ENCODE measurements around the gene CRYAA. TPM values are rescaled to one million over a fixed set of nuclear protein-coding genes. Genes with fewer than 3 reads are reported as not detected.
"Not testable (repeated sequence)": the region's sequence is repeated elsewhere in the genome, so short reads cannot be mapped to it uniquely, and the experiment has no call there.

CRYAA gene
- total RNA-seq, 1 experiment from 2014 or later: not detected

- H3K79me2 ChIP-seq (ENCODE audit: insufficient read depth, low read length); H4K20me1 ChIP-seq (ENCODE audit: insufficient read depth); H3K36me3 ChIP-seq (ENCODE audit: control insufficient read depth in 1 of 2, insufficient read depth in 2 of 2, low read length in 2 of 2); RAD21 ChIA-PET (ENCODE audit: low non-redundant PET in 1 of 2, low total read pairs in 2 of 2, uncharacterized antibody in 2 of 2, unreplicated experiment in 2 of 2); ATAC-seq; H3K27me3 ChIP-seq (ENCODE audit: insufficient read depth, low read length); CTCF ChIA-PET; BruUV-seq (replicated peaks); DNase-seq (ENCODE audit: low read depth, low spot score); H3K9me2 ChIP-seq (ENCODE audit: insufficient read depth); H2AFZ ChIP-seq (ENCODE audit: low read depth, low read length, poor library complexity, severe bottlenecking); H3K4me3 ChIP-seq (replicated peaks in 1 of 2; ENCODE audit: low read depth in 1 of 2, low read length in 2 of 2); H3K4me2 ChIP-seq (ENCODE audit: low read length); H3K9ac ChIP-seq (ENCODE audit: low read length); POLR2A ChIA-PET; H3K4me1 ChIP-seq (ENCODE audit: control insufficient read depth in 1 of 2, insufficient read depth in 2 of 2, low read length in 2 of 2); intact Hi-C loops (cut with micrococcal nuclease); H3K27ac ChIP-seq (ENCODE audit: low read depth, low read length); H3K9me3 ChIP-seq (ENCODE audit: control insufficient read depth in 1 of 2, insufficient read depth in 1 of 2, low read depth in 1 of 2, low read length in 2 of 2): not testable (repeated sequence)
Measured at GRCh38 chr21:43173438-43173837, 4.6 kb downstream of the CRYAA start.

DNA sequence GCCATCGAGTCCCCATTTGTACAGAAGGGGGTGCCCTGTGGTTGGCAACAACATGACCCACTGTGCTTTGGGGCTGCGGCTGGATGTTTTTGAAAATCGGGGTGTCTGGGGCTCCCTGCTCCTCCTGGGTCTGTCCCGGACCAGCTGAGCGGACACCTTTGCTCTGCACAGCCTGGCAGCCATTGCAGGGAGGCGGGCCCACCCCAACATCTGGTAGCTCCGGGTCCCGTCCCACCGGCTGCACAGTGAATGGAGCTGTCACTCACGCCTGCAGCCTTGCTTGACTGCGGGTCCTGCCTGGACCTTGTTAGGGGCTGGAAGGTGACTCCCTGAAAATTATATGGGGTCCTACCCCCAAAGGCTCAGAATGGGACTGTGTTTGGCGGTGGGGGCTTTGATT lies 5.1 kb downstream of the CRYAA start:
- POLR2A ChIA-PET; H3K4me3 ChIP-seq (replicated peaks in 1 of 2; ENCODE audit: low read depth in 1 of 2, low read length in 2 of 2); DNase-seq (ENCODE audit: low read depth, low spot score); H3K9me2 ChIP-seq (ENCODE audit: insufficient read depth); ATAC-seq; RAD21 ChIA-PET (ENCODE audit: low non-redundant PET in 1 of 2, low total read pairs in 2 of 2, uncharacterized antibody in 2 of 2, unreplicated experiment in 2 of 2); H3K4me2 ChIP-seq (ENCODE audit: low read length); CTCF ChIA-PET; H3K27ac ChIP-seq (ENCODE audit: low read depth, low read length); BruUV-seq (replicated peaks); H4K20me1 ChIP-seq (ENCODE audit: insufficient read depth); H2AFZ ChIP-seq (ENCODE audit: low read depth, low read length, poor library complexity, severe bottlenecking); H3K79me2 ChIP-seq (ENCODE audit: insufficient read depth, low read length); H3K9me3 ChIP-seq (ENCODE audit: control insufficient read depth in 1 of 2, insufficient read depth in 1 of 2, low read depth in 1 of 2, low read length in 2 of 2); H3K4me1 ChIP-seq (ENCODE audit: control insufficient read depth in 1 of 2, insufficient read depth in 2 of 2, low read length in 2 of 2); H3K27me3 ChIP-seq (ENCODE audit: insufficient read depth, low read length); H3K9ac ChIP-seq (ENCODE audit: low read length); intact Hi-C loops (cut with micrococcal nuclease); H3K36me3 ChIP-seq (ENCODE audit: control insufficient read depth in 1 of 2, insufficient read depth in 2 of 2, low read length in 2 of 2): not testable (repeated sequence)

DNA sequence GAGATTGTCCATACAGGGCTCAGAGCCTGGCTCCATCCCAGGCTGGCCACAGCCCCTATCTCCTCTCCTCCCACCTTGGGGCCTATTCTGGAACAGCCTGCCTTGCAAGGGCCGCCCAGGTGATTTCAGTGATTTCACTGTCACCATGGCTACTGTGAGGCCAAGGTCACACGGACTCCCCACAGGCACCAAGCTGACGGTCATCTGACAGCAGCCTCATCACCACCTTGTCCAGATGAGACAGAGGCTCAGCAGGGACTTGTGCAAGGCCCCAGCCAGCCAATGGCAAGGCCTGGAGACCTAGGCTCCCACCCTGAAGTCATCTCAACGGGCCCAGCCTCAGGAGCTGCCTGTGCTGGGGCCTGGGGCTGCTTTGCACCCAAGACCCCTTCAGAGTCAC lies 6.2 kb downstream of the CRYAA start:
- H3K36me3 ChIP-seq (ENCODE audit: control insufficient read depth in 1 of 2, insufficient read depth in 2 of 2, low read length in 2 of 2); CTCF ChIA-PET; POLR2A ChIA-PET; H3K27ac ChIP-seq (ENCODE audit: low read depth, low read length); ATAC-seq; H3K9me3 ChIP-seq (ENCODE audit: control insufficient read depth in 1 of 2, insufficient read depth in 1 of 2, low read depth in 1 of 2, low read length in 2 of 2); H3K4me1 ChIP-seq (ENCODE audit: control insufficient read depth in 1 of 2, insufficient read depth in 2 of 2, low read length in 2 of 2); intact Hi-C loops (cut with micrococcal nuclease); H4K20me1 ChIP-seq (ENCODE audit: insufficient read depth); H2AFZ ChIP-seq (ENCODE audit: low read depth, low read length, poor library complexity, severe bottlenecking); H3K79me2 ChIP-seq (ENCODE audit: insufficient read depth, low read length); BruUV-seq (replicated peaks); H3K4me3 ChIP-seq (replicated peaks in 1 of 2; ENCODE audit: low read depth in 1 of 2, low read length in 2 of 2); H3K27me3 ChIP-seq (ENCODE audit: insufficient read depth, low read length); H3K4me2 ChIP-seq (ENCODE audit: low read length); H3K9me2 ChIP-seq (ENCODE audit: insufficient read depth); DNase-seq (ENCODE audit: low read depth, low spot score); H3K9ac ChIP-seq (ENCODE audit: low read length); RAD21 ChIA-PET (ENCODE audit: low non-redundant PET in 1 of 2, low total read pairs in 2 of 2, uncharacterized antibody in 2 of 2, unreplicated experiment in 2 of 2): not testable (repeated sequence)

DNA sequence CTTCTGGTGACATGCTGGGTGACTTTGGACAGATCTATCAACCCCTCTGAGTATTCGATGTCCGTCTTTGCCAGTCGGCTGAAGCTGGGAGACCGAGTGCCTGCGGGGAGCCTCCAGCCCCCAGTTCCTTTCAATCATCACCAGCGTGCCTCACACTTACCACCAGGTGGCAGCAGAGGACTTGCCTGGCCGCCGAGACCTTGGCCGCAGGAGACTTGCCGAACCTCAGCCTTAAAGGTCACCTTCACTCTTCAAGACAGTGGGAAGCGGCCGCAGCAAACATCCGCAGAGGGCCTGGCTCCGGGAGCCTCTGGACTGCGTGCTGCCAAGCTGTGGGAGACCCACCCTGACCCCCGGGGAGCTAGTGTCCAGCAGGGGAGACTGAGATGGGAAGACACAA lies 7.8 kb downstream of the CRYAA start:
- H3K9me3 ChIP-seq (ENCODE audit: control insufficient read depth in 1 of 2, insufficient read depth in 1 of 2, low read depth in 1 of 2, low read length in 2 of 2); intact Hi-C loops (cut with micrococcal nuclease); DNase-seq (ENCODE audit: low read depth, low spot score); H3K36me3 ChIP-seq (ENCODE audit: control insufficient read depth in 1 of 2, insufficient read depth in 2 of 2, low read length in 2 of 2); CTCF ChIA-PET; H3K9ac ChIP-seq (ENCODE audit: low read length); POLR2A ChIA-PET; H3K79me2 ChIP-seq (ENCODE audit: insufficient read depth, low read length); H3K4me1 ChIP-seq (ENCODE audit: control insufficient read depth in 1 of 2, insufficient read depth in 2 of 2, low read length in 2 of 2); H2AFZ ChIP-seq (ENCODE audit: low read depth, low read length, poor library complexity, severe bottlenecking); H3K9me2 ChIP-seq (ENCODE audit: insufficient read depth); RAD21 ChIA-PET (ENCODE audit: low non-redundant PET in 1 of 2, low total read pairs in 2 of 2, uncharacterized antibody in 2 of 2, unreplicated experiment in 2 of 2); H4K20me1 ChIP-seq (ENCODE audit: insufficient read depth); H3K4me3 ChIP-seq (replicated peaks in 1 of 2; ENCODE audit: low read depth in 1 of 2, low read length in 2 of 2); H3K27me3 ChIP-seq (ENCODE audit: insufficient read depth, low read length); H3K27ac ChIP-seq (ENCODE audit: low read depth, low read length); BruUV-seq (replicated peaks); H3K4me2 ChIP-seq (ENCODE audit: low read length): not testable (repeated sequence)
- peak; percentile 85 for ATAC-seq
